Frontal cortex (tissue), 4 donors: ENCODE results near the gene HSD11B1L. TPM values are rescaled to one million over a fixed set of nuclear protein-coding genes. Genes with fewer than 3 reads are reported as not detected.
"Not testable (repeated sequence)": the region's sequence is repeated elsewhere in the genome, so short reads cannot be mapped to it uniquely, and the experiment has no call there.

Experiments
- DNase-seq, 2 donors: peaks; one replicate each; pipeline ENCODE4 v3.0.0; 2012; ENCODE audit warnings: low spot score in 2 of 2
- FAIRE-seq: peaks from 2 replicates; lab custom pipeline; 2012; peaks lifted over from hg19 to GRCh38; lab: Jason Lieb, UNC
- total RNA-seq: library from RNA; depleted of rRNA; stranded (reverse); fragments of >200 nt; gene quantifications from one replicate; pipeline ENCODE4 v1.2.3, GENCODE V29; 2014
- donor health status: control.
- donor health status: control.
- donor health status: control.

Gene HSD11B1L
- total RNA-seq, 1 donor from 2014 or later: 27.3 TPM

GRCh38 chr19:5684694-5685430, 4.0 kb downstream of the HSD11B1L start:
- no peak for FAIRE-seq
- no peak for DNase-seq

- DNase-seq: no peak
- FAIRE-seq: no peak
These were observed 5.5 kb downstream of the HSD11B1L start for GRCh38 chr19:5686326-5686646.

- peak; percentile 88 to 95 for DNase-seq
- no peak for FAIRE-seq
These were observed 6.0 kb downstream of the HSD11B1L start for GRCh38 chr19:5686647-5687359.

DNA sequence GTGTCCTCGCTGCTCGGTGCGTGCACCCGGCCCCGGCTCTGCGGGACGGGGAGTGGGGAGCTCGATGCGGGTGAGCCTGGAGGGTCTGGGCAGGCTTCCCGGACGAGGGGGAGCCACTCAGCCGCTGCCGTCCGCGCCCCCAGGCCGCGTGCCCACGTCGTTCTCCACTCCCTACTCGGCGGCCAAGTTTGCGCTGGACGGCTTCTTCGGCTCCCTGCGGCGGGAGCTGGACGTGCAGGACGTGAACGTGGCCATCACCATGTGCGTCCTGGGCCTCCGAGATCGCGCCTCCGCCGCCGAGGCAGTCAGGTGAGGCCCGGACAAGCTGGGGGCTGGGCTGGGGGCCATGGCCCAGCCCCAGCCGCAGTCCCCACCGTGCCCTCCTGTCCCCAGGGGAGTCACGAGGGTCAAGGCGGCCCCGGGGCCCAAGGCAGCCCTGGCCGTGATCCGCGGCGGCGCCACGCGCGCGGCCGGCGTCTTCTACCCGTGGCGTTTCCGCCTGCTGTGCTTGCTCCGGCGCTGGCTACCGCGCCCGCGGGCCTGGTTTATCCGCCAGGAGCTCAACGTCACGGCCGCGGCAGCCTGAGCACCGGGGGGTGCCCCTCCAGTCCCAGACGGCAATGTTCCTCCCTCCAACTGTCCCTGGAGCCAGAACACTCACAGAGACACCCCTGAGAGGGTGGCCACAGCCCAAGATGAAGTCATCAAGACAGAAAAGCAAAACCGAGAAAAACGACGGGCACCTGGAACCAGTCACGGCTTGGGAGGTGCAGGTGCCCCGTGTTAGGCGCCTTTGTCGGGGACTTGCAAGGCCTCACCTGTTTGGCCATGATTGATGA, 6.8 kb downstream of the HSD11B1L start:
- DNase-seq (no peak), FAIRE-seq (no peak)

DNA sequence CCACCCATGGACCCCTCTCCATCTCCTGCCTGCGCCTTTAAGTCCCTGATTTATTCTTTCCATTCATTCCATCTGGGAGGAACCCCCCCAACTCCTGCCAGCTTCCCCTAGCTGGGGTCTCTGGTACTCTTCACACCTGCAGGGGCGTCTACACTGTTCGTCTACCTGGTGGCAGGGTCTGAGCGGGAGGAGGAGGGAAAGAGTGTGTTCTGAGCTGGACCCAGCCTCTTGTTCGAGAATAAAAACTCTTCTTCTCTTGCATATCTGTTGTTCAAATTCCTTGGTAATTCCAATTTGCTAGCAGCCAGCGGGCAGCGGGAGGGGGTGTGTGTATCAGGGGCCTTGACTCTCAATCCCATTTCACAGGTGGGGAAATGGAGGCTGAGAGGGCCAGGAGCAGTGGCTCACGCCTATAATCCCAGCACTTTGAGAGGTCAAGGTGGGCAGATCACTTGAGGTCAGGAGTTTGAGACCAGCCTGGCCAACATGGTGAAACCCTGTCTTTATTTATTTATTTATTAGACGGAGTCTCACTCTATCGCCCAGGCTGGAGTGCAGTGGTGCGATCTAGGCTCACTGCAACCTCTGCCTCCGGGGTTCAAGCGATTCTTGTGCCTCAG, 7.5 kb downstream of the HSD11B1L start:
- DNase-seq, FAIRE-seq: not testable (repeated sequence)

- DNase-seq (peak; percentile 97 to 98), FAIRE-seq (no peak)
These were observed 9.5 kb downstream of the HSD11B1L start, which contains the start of gene RPL36 for GRCh38 chr19:5690125-5690954. RPL36 (plus strand) TSS chr19:5690295; CDS start chr19:5690508, 213 bp downstream.

DNA sequence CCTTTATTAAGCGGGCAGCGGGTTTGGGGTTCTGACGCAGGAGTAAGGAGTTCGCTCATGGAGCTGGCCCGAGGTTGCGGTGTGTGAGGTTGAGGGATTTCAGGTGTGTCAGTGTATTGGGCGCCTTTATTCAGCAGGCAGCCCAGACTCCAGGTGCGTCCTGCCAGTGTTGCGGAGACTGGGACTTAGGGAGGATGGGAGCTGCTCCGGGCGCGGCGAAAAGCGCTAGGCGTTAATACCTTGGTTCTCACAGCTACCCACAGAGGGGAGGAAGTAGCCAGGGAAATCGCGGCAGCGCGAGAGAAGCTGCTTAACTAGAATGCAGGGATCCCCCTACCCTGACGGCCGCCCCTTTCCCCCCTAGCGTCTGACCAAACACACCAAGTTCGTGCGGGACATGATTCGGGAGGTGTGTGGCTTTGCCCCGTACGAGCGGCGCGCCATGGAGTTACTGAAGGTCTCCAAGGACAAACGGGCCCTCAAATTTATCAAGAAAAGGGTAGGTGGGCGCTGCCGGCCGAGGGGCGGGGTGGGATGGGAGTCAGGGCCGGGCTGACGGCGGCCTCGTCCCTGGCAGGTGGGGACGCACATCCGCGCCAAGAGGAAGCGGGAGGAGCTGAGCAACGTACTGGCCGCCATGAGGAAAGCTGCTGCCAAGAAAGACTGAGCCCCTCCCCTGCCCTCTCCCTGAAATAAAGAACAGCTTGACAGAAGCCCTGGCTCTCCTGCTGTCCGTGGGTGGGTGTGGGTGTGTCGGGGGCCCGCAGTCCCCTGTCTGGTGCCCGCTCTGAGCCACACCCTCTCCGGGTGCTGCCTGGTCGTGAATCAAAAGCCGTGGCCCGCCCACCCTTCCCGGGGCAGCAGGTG, 10.4 kb downstream of the HSD11B1L start:
- FAIRE-seq (no peak), DNase-seq (peak in 1 of 2 donors; percentile 72)

DNA sequence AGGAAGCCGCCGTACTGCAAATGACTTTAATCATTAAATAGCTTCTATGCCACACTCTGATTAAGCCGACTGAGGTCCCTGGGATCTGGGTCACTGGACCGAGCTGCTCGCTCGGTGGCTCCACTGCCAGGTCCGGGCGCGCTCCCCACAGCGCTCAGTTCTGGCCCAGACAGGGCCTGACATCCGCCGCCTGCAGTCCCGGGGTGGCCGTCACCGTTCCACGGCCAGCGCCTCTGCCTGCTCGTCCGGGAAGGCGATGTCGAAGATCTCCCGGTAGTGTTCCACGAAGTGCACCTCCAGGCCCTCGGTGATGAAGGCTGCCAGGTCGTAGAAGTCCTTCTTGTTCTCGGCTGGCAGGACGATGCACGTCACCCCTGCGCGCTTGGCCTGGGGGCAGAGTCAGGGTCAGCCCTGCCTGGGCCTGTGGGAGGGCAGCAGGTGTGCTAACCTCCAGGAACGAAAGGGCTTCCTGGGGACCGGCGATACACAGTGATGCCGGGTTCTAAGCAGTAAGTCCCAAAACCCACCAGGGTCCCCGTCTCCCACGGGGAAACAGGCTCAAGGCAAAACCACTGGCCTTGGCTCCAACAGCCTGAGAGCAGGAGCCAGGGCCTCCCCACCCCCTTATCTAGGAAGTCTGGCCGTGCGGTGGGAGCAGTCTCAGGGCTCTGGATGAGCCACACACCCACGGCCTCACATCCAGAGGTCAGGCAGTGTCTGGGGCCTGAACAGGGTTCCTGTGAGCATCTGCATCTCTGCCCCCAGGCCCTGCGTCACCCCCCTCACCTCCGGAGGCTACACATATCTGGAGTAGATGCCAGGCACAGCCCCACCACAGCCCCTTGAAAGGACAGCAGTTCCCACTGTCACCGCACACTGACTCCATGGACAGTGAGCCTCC, 11.2 kb downstream of the HSD11B1L start:
- no peak for DNase-seq
- no peak for FAIRE-seq

- DNase-seq: no peak
- FAIRE-seq: no peak
These were observed 11.9 kb downstream of the HSD11B1L start for GRCh38 chr19:5692723-5693194.

GRCh38 chr19:5693195-5694166, 12.7 kb downstream of the HSD11B1L start:
- FAIRE-seq (no peak), DNase-seq (no peak)

DNA sequence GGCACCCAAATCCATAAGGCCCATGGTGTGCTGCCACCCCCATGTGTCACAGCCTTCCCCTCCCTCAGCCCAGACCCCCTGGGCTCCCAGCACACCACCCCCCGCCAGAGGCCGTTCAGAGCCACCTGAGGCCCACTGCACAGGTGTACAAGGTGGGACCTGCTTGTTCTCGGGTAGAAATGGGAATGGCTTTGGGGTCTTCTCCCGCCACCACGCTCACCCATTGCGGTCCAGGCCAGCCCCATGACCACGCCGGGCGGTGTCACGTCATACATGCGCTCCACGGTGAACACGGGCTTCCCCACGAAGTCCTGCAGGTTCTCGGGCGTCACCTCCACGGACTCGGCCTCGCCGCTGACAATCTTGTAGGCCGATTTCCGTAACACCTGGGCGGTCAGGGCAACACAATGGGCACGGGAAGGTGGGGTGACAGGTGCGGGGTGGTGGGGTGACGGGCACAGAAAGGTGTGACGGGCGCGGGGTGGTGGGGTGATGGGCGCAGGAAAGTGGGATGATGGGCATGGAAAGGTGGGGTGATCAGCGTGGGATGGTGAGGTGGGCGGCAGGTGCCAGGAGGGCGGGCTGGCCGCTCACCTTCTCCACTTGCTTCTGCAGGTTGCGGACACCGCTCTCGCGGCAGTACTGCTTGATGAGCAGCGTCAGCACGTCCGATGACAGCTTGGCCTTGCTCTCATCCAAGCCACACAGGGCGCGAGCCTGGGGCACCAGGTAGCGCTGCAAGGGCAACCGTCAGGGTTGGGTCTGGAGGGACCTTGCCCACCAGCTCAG, 13.5 kb downstream of the HSD11B1L start:
- DNase-seq: no peak
- no peak for FAIRE-seq

GRCh38 chr19:5694956-5695648, 14.3 kb downstream of the HSD11B1L start:
- DNase-seq (no peak), FAIRE-seq (no peak)

DNA sequence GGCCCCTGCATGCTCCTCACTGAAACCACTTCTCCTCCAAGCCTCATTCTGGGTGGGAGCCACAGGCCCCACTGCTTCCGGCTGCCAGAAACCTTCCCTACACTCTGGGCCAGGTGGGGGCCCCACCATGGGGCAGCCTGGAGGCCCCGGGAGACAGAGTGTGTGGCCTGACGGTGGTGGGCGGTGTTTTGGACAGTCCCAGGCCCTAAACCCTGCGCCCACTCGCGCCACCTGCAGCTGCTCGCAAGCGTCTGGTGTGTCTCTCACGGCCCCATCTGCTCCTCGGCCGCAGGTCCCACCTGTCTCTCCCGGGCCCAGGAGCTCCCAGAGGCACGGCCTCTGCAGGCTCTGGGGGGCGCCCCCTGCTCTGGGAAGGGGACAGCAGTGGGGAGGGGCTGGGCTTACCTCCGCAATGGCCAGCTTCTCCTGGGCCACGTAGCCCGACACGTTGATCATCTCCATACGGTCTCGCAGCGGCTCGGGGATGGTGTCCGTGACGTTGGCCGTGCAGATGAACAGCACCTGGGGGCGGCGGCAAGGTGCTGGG, 14.9 kb downstream of the HSD11B1L start:
- DNase-seq (no peak), FAIRE-seq (no peak)
